Adipose tissue (tissue), 3 donors: ENCODE data around the gene CNPY3. TPM values are rescaled to one million over a fixed set of nuclear protein-coding genes. Genes with fewer than 3 reads are reported as not detected.
A peak's percentile ranks its signal among the peaks of the same experiment; 100 is the strongest.
"Not testable (repeated sequence)": the region's sequence is repeated elsewhere in the genome, so short reads cannot be mapped to it uniquely, and the experiment has no call there.

Experiments used
- H3K27ac ChIP-seq: one replicate; pipeline ENCODE4 v1.5.1; 2013; ENCODE audit warnings: low read depth, low read length
- WGBS, 3 donors: extraction: QIAGEN DNeasy Blood & Tissue Kit; methylation state at CpG; one replicate each; pipeline ENCODE4 v1.1.7; 2013; 5-methylcytosine and 5-hydroxymethylcytosine counted together
- polyA plus RNA-seq, 3 donors: library from polyadenylated mRNA; stranded (reverse); fragments of 200-250 nt; gene quantifications; one replicate each; pipeline ENCODE4 v1.2.3, GENCODE V29; 2013
- donor health status: healthy with polysubstance abuse.
- donor health status: Bipolar disorder and iron deficiency.
- donor health status: healthy.

CNPY3 gene
- 10 to 100 TPM; 19.9 to 61.0 (median 23.6) TPM for polyA plus RNA-seq

GRCh38 chr6:42928986-42929820 is at the start of gene CNPY3:
CNPY3 (plus strand) TSS chr6:42929480; CDS start chr6:42929571, 91 bp downstream.
- peak within 1 kb of the TSS; percentile 54 for H3K27ac ChIP-seq
- WGBS, 3 donors = 0% methylated on average over 59 to 63 of the region's 63 CpGs

GRCh38 chr6:42880240-42880817 is 49.0 kb upstream of the CNPY3 start:
- H3K27ac ChIP-seq = not testable (repeated sequence)
- 8 to 15% (median 9%) methylated on average over 25 of the region's 25 CpGs for WGBS, 3 donors

DNA sequence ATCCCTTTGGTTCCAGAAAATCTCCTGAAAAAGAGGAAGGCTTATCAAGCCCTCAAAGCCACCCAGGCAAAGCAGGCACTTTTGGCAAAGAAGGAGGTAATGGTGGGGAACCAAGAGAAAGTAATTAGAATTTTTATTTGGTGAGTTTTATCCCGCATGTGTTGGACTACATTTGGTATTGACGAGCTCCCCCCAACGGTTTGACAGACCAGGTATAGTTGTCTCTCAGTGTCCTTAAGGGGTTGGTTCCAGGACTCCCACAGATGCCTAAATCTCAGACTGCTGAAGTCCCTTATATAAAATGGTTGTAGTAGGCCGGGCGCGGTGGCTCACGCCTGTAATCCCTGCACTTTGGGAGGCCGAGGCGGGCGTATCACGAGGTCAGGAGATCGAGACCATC is 48.4 kb upstream of the CNPY3 start:
- not testable (repeated sequence) for H3K27ac ChIP-seq
- 75 to 87% (median 76%) methylated on average over 12 of the region's 12 CpGs for WGBS, 3 donors

- no peak overlapping the region for H3K27ac ChIP-seq
- 60 to 74% (median 72%) methylated on average over 4 of the region's 4 CpGs for WGBS, 3 donors
These were observed 43.6 kb upstream of the CNPY3 start for GRCh38 chr6:42885702-42886101.

- WGBS, 3 donors = 60 to 95% (median 94%) methylated on average over 4 of the region's 4 CpGs
- H3K27ac ChIP-seq = not testable (repeated sequence)
These were observed 41.1 kb upstream of the CNPY3 start for GRCh38 chr6:42888201-42888600.

DNA sequence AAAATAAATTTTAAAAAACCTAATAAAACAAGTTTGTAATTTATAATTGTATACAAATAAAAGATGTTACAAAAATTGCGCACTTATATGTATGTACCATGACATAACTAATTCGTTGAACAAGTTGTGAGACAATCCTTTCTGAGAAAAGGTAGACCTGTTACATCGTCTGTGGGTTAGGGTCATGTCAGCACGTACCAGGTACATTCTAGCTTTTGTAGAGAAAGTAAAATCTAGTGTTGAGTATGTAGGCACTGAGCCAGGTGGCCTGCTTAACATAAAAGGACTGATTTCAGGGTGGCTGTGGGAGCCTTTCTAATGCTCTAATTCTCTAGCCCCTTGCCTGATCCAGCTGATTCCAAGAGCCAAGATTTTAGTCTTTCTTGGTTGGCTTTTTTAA is 39.5 kb upstream of the CNPY3 start:
- 43 to 61% (median 58%) methylated on average over 4 of the region's 4 CpGs for WGBS, 3 donors
- no peak overlapping the region for H3K27ac ChIP-seq

- WGBS, 3 donors = 0 to 1% (median 1%) methylated on average over 60 to 63 of the region's 63 CpGs
These were observed 38.7 kb upstream of the CNPY3 start for GRCh38 chr6:42890311-42891198.

GRCh38 chr6:42891199-42891722 is 38.0 kb upstream of the CNPY3 start:
- 31 to 36% (median 33%) methylated on average over 17 of the region's 17 CpGs for WGBS, 3 donors
- H3K27ac ChIP-seq = no peak overlapping the region

More at GRCh38 chr6:42890311-42891198, 38.7 kb upstream of the CNPY3 start:
- H3K27ac ChIP-seq = peak overlapping the region; percentile 17

GRCh38 chr6:42894041-42894828 is 35.0 kb upstream of the CNPY3 start:
- 52 to 59% (median 57%) methylated on average over 19 of the region's 19 CpGs for WGBS, 3 donors
- not testable (repeated sequence) for H3K27ac ChIP-seq

DNA sequence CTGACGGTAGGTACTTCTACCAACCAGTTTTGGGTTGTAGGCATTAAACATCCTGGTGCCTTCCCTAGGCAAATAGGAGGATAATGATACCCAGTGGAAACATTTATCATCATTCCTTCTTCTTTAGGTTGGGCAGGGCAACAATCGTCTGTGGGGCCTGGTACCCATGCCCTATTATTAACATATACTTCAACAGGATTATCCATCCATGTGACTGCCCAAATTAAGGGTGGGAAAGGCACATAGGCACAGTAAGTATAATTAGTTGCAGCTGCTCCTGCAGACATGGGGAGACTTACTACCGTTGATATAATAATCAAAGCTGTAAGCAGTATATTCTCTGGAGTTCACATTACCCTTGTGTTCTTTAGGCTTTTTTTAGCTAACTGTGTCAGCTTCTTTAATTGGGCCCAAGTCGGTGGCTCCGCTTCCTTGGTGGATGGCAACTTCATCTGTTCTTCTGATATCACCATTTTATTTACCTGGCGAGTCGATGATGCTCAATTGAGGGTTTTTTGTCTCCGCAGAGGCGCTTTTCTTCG is 33.0 kb upstream of the CNPY3 start:
- H3K27ac ChIP-seq = no peak overlapping the region
- WGBS, 3 donors = 74 to 81% (median 80%) methylated on average over 10 of the region's 10 CpGs

- H3K27ac ChIP-seq = no peak overlapping the region
- WGBS, 3 donors = 10% methylated on average over 10 of the region's 10 CpGs
These were observed 30.4 kb upstream of the CNPY3 start for GRCh38 chr6:42898891-42899361.

DNA sequence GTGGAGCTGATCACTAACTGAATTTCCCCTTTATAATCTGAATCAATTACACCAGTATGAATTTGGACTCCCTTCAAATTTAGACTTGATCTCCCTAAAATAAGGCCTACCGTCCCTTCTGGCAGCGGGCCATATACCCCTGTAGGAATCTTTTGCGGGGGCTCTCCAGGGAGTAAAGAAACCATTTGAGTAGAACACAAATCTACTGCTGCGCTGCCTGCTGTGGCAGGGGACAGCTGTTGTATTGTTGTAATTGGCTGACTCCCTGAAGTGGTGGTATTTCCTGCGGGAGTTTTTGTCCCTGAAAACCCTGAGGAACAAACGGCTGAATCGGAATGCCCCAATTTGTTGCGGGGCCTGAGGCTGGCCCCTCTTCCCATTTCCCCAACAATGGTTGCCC is 29.4 kb upstream of the CNPY3 start:
- H3K27ac ChIP-seq = no peak overlapping the region
- WGBS, 3 donors = 56 to 74% (median 60%) methylated on average over 8 of the region's 8 CpGs

DNA sequence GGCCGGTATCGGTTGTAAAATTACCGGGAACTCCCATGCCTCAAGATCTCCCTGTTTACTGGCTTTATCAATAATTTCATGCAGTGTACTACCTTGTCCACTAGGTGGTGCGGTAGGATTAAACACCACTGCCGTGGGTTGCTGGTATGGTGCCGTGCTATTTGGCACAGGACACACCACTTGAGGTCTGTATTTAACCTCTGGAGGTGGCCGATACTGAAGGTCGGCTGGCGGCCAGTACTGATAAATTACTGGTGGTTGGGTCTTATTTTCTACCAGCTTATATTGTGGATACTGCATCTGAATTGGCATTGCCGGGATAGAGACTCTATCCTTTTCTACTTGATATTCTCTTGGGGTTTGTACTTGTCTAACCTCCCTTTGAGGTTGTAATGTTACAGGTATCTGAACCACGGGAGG is 27.7 kb upstream of the CNPY3 start:
- H3K27ac ChIP-seq = no peak overlapping the region
- WGBS, 3 donors = 2 to 4% (median 3%) methylated on average over 11 of the region's 11 CpGs

- WGBS, 3 donors = 33 to 80% (median 75%) methylated on average over 22 of the region's 22 CpGs
- not testable (repeated sequence) for H3K27ac ChIP-seq
These were observed 26.6 kb upstream of the CNPY3 start for GRCh38 chr6:42902429-42903263.

- WGBS, 3 donors = 85 to 92% (median 91%) methylated on average over 10 of the region's 10 CpGs
- no peak overlapping the region for H3K27ac ChIP-seq
These were observed 24.8 kb upstream of the CNPY3 start for GRCh38 chr6:42904467-42904866.

GRCh38 chr6:42907336-42907735 is 21.9 kb upstream of the CNPY3 start:
- 23 to 52% (median 45%) methylated on average over 5 of the region's 5 CpGs for WGBS, 3 donors
- no peak overlapping the region for H3K27ac ChIP-seq

- 82 to 90% (median 90%) methylated on average over 10 of the region's 10 CpGs for WGBS, 3 donors
- H3K27ac ChIP-seq = no peak overlapping the region
These were observed 19.4 kb upstream of the CNPY3 start for GRCh38 chr6:42909835-42910234.
